Testis (tissue), 2 donors: ENCODE data around the gene SRRM1.

Source experiments
- CTCF ChIP-seq, 3 experiments: fragments of 450-650 bp in 2 of 3; fragments of 200-600 bp in 1 of 3; sonication (generic) in 1 of 3; IDR thresholded peaks; one replicate each; pipeline ENCODE4 v1.5.1; 2016 to 2019; ENCODE audit warnings: antibody characterized with exemption in 3 of 3, mild to moderate bottlenecking in 2 of 3, moderate library complexity in 1 of 3
- POLR2A ChIP-seq: fragments of 450-650 bp; IDR thresholded peaks from one replicate; pipeline ENCODE4 v1.6.1; 2017; ENCODE audit warnings: antibody characterized with exemption, mild to moderate bottlenecking, moderate library complexity

- no peak for TF ChIP-seq CTCF (IDR thresholded peaks at IDR 0.05)
- no peak for TF ChIP-seq POLR2A
These were observed 36.9 kb upstream of the SRRM1 start for GRCh38 chr1:24606296-24606605.
